DMS 273 treated with DMSO at 0.1 percent for 48 hours (cell line): ENCODE results near the gene PHF13.

Experiments used
- DNase-seq: peaks from one replicate; lab custom pipeline; 2025; lab: John Stamatoyannopoulos, UW

The PHF13 gene

GRCh38 chr1:6613361-6614018 is at the start of gene PHF13:
TSS of gene PHF13 (plus strand) at chr1:6613731. CDS start at chr1:6614067, 336 bp downstream.
- peak; percentile 97 for DNase-seq

- DNase-seq: no peak
Measured at GRCh38 chr1:6569033-6569432, 44.5 kb upstream of the PHF13 start.

- DNase-seq: no peak
Measured at GRCh38 chr1:6570100-6570499, 43.4 kb upstream of the PHF13 start.

GRCh38 chr1:6570987-6571386 is 42.5 kb upstream of the PHF13 start:
- DNase-seq: no peak

- no peak for DNase-seq
Measured at GRCh38 chr1:6572653-6573383, 40.7 kb upstream of the PHF13 start.

GRCh38 chr1:6574025-6574620 is 39.4 kb upstream of the PHF13 start:
- no peak for DNase-seq

GRCh38 chr1:6574818-6575217 is 38.7 kb upstream of the PHF13 start:
- no peak for DNase-seq

- no peak for DNase-seq
Measured at GRCh38 chr1:6577831-6578525, 35.6 kb upstream of the PHF13 start.

GRCh38 chr1:6578624-6579373 is 34.7 kb upstream of the PHF13 start:
- no peak for DNase-seq

GRCh38 chr1:6579374-6580118 is 34.0 kb upstream of the PHF13 start, which contains the start of gene ZBTB48:
TSS of gene ZBTB48 (plus strand) at chr1:6579994. CDS start at chr1:6580610, 616 bp downstream.
- peak; percentile 93 for DNase-seq

- no peak for DNase-seq
Measured at GRCh38 chr1:6580119-6580592, 33.4 kb upstream of the PHF13 start.

- DNase-seq: no peak
Measured at GRCh38 chr1:6580593-6581409, 32.7 kb upstream of the PHF13 start.

- DNase-seq: no peak
Measured at GRCh38 chr1:6581561-6582305, 31.8 kb upstream of the PHF13 start.

GRCh38 chr1:6582370-6582769 is 31.2 kb upstream of the PHF13 start:
- no peak for DNase-seq

GRCh38 chr1:6584126-6585080 is 29.1 kb upstream of the PHF13 start:
- no peak for DNase-seq

GRCh38 chr1:6585081-6585722 is 28.3 kb upstream of the PHF13 start:
- no peak for DNase-seq

- DNase-seq: no peak
Measured at GRCh38 chr1:6585841-6586240, 27.7 kb upstream of the PHF13 start.

GRCh38 chr1:6586404-6586816 is 27.1 kb upstream of the PHF13 start:
- no peak for DNase-seq
